ENCODE data around the gene TSR3.

GRCh38 chr16:1326946-1327618, 24.6 kb downstream of the TSR3 start:
- TF ChIP-seq CTCF (IDR thresholded peaks at IDR 0.05; ENCODE audit: low read depth, low read length, missing input control) (no peak), TAF1 (conservative IDR thresholded peaks at IDR 0.05) (no peak), RAD21 (IDR thresholded peaks at IDR 0.05) (no peak), RXRA (IDR thresholded peaks at IDR 0.05) (no peak), ATF3 (IDR thresholded peaks at IDR 0.05) (no peak), JUND (IDR thresholded peaks at IDR 0.05) (no peak), ZBTB33 (IDR thresholded peaks at IDR 0.05) (no peak), REST (IDR thresholded peaks at IDR 0.05) (no peak), EGR1 (IDR thresholded peaks at IDR 0.05; ENCODE audit: low read depth in 2 of 2) (no peak), FOXA2 (IDR thresholded peaks at IDR 0.05) (no peak), FOXA1 (IDR thresholded peaks at IDR 0.05) (no peak)
- TF ChIP-seq, protein P1, sequence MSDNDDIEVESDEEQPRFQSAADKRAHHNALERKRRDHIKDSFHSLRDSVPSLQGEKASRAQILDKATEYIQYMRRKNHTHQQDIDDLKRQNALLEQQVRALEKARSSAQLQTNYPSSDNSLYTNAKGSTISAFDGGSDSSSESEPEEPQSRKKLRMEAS (IDR thresholded peaks at IDR 0.05) = no peak

Measured in liver (tissue), 3 donors.